ENCODE data around the gene PXMP2.

- no peak for TF ChIP-seq CTCF (conservative IDR thresholded peaks at IDR 0.05; ENCODE audit: low read length)
- no peak for TF ChIP-seq EZH2phosphoT487 (IDR thresholded peaks at IDR 0.05; ENCODE audit: borderline replicate concordance, low read depth, low read length)
These were observed 39.0 kb downstream of the PXMP2 start for GRCh38 chr12:132726386-132726785.
